Prostate gland (tissue), 2 donors: ENCODE data around the gene SYT17. TPM values are rescaled to one million over a fixed set of nuclear protein-coding genes. Genes with fewer than 3 reads are reported as not detected.

Experiments
- DNase-seq: peaks from one replicate; pipeline ENCODE4 v3.0.0-alpha.2; 2019; ENCODE audit warnings: low spot score
- H3K27ac ChIP-seq, 2 donors: fragments of 200-600 bp; sonication (generic); 2 replicates each; pipeline ENCODE4 v1.5.1; 2017 to 2019
- H3K27me3 ChIP-seq: fragments of 200-600 bp; sonication (generic); replicated peaks from 2 replicates; pipeline ENCODE4 v1.5.1; 2019; ENCODE audit not compliant: insufficient read depth
- H3K36me3 ChIP-seq, 2 donors: fragments of 200-600 bp; sonication (generic); 1 replicate in 1 of 2; 2 replicates in 1 of 2; pipeline versions ENCODE4 v1.5.1 to v1.8.1; 2017 to 2019
- H3K4me1 ChIP-seq: fragments of 200-600 bp; sonication (generic); replicated peaks from 2 replicates; pipeline ENCODE4 v1.5.1; 2019
- H3K4me3 ChIP-seq, 2 donors: fragments of 200-600 bp; sonication (generic); 2 replicates each; pipeline ENCODE4 v1.5.1; 2017 to 2019
- H3K9me3 ChIP-seq: fragments of 200-600 bp; sonication (generic); 2 replicates; pipeline ENCODE4 v1.5.1; 2017
- POLR2A ChIP-seq: fragments of 450-650 bp; IDR thresholded peaks from one replicate; pipeline ENCODE4 v1.6.1; 2016; ENCODE audit warnings: antibody characterized with exemption, mild to moderate bottlenecking
- POLR2AphosphoS5 ChIP-seq: sonication (generic); formaldehyde crosslinking; IDR thresholded peaks from one replicate; pipeline ENCODE4 v1.6.1; 2017; ENCODE audit warnings: antibody characterized with exemption
- WGBS: methylation state at CpG from one replicate; pipeline ENCODE4 v1.1.5; 2018; 5-methylcytosine and 5-hydroxymethylcytosine counted together
- intact Hi-C: fragments of 100-400 bp; cut with DNase I; formaldehyde crosslinking; loops from one replicate; pipeline ENCODE4 v1.14.2; 2022
- total RNA-seq, 2 donors: library from RNA; depleted of rRNA; stranded (reverse); fragments of >200 nt; gene quantifications; one replicate each; pipeline ENCODE4 v1.1.0, GENCODE V29; 2016
- TF ChIP-seq, protein P1 (sequence below), 4 experiments: fragments of 200-600 bp in 2 of 4; fragments of 450-650 bp in 2 of 4; sonication (generic) in 2 of 4; IDR thresholded peaks; 1 replicate in 3 of 4; 2 replicates in 1 of 4; pipeline ENCODE4 v1.5.1; 2016 to 2019; ENCODE audit warnings: antibody characterized with exemption in 4 of 4, mild to moderate bottlenecking in 2 of 4, moderate library complexity in 2 of 4

Gene SYT17
- total RNA-seq, 2 donors from 2014 or later, result 24.3 to 32.4 TPM

DNA sequence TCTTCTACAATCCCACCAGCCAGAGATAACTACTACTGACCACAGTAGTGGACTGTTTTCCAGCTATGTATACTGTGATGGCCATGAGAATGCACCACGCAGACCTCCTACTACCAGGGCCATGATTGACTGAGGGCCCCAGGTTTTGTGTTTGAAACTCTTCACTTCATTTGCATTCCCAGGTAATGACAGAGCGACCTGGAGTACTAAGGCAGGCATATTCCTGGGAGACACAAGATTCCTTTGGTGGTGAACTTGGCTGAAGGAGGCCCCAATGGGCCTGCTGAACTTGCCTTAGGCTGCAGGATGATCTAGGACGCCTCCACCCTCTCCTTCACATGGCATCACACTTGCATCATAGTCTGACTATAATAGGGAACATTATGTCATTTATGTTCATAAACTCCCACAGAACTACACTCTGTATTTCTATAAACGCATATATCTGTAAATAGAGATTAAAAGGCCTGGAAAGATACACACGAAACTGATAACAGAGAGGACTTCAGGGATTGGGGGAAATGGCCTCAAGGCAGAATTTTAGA, 147.9 kb downstream of the SYT17 start:
- DNase-seq, result no peak
- WGBS, result 66% methylated on average over 5 of the region's 5 CpGs
- Histone ChIP-seq H3K4me3 (no peak overlapping the region), H3K36me3 (no peaks in the 10 kb centered on the region), H3K9me3 (no peaks in the 10 kb centered on the region), H3K4me1 (no peaks in the 10 kb centered on the region), H3K27me3 (no peaks in the 10 kb centered on the region), H3K27ac (no peak overlapping the region)
- intact Hi-C loops, result no loop called here
- no peak for TF ChIP-seq POLR2A
- TF ChIP-seq, protein P1, sequence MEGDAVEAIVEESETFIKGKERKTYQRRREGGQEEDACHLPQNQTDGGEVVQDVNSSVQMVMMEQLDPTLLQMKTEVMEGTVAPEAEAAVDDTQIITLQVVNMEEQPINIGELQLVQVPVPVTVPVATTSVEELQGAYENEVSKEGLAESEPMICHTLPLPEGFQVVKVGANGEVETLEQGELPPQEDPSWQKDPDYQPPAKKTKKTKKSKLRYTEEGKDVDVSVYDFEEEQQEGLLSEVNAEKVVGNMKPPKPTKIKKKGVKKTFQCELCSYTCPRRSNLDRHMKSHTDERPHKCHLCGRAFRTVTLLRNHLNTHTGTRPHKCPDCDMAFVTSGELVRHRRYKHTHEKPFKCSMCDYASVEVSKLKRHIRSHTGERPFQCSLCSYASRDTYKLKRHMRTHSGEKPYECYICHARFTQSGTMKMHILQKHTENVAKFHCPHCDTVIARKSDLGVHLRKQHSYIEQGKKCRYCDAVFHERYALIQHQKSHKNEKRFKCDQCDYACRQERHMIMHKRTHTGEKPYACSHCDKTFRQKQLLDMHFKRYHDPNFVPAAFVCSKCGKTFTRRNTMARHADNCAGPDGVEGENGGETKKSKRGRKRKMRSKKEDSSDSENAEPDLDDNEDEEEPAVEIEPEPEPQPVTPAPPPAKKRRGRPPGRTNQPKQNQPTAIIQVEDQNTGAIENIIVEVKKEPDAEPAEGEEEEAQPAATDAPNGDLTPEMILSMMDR (IDR thresholded peaks at IDR 0.05), result no peak
- no peak for TF ChIP-seq POLR2AphosphoS5

DNA sequence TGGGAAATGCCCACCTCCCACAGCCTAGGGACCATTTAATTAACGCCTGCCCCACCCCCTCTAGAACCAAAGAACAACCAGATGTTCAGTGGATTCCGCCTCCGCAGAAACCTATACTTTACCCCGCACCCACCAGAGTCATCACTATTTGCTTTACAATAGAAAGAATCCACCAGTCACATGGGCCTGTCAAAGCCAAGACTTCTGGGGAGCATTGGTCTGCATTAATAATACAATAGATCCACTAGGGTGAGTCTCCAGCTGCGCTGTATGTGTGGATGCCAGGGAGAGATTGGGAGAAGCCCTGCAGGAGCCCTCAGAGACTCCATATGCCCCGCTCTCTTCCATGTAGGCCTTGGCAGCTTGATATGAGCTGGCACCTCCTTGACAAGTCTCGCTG, 148.8 kb downstream of the SYT17 start:
- TF ChIP-seq POLR2AphosphoS5, result no peak
- TF ChIP-seq, protein P1 (IDR thresholded peaks at IDR 0.05), result no peak
- H3K9me3 ChIP-seq, result no peaks in the 10 kb centered on the region
- no peak overlapping the region for H3K27ac ChIP-seq
- no peak overlapping the region for H3K4me3 ChIP-seq
- no peaks in the 10 kb centered on the region for H3K27me3 ChIP-seq
- 53% methylated on average over 7 of the region's 7 CpGs for WGBS
- no peak for DNase-seq
- no peaks in the 10 kb centered on the region for H3K36me3 ChIP-seq
- no peaks in the 10 kb centered on the region for H3K4me1 ChIP-seq
- intact Hi-C loops, result no loop called here

Other genes with a start within 250 kb of the SYT17 start
- gene SMG1, start 241.8 kb upstream of the SYT17 start, total RNA-seq, result 10 to 100 TPM; 67.0 to 95.7 TPM
- 1 to 10 TPM; 1.6 to 2.9 TPM for gene TMC7, start 184.3 kb upstream of the SYT17 start, total RNA-seq
- gene COQ7, start 100.6 kb upstream of the SYT17 start, total RNA-seq, result 10 to 100 TPM; 31.1 to 32.4 TPM
- gene ITPRIPL2, start 54.3 kb upstream of the SYT17 start, total RNA-seq, result 10 to 100 TPM; 56.6 to 66.4 TPM
- under 1 TPM; 0.23 TPM for gene CLEC19A, start 117.5 kb downstream of the SYT17 start, total RNA-seq
- 10 to 100 TPM; 24.5 to 54.8 TPM for gene TMC5, start 249.6 kb downstream of the SYT17 start, total RNA-seq